SK-N-SH treated with all-trans-retinoic acid at 6 μM for 48 hours (cell line): Measurements from ENCODE around the gene STK38L.

ENCODE experiments used
- ATAC-seq: fragments of 200-7000 bp; cut with Tn5 transposase; 3 replicates; pipeline ENCODE4 v1.9.1; 2020; ENCODE audit warnings: mild to moderate bottlenecking, moderate library complexity
- ARNTL ChIP-seq: fragments of 450-650 bp; formaldehyde crosslinking; IDR thresholded peaks from 2 replicates; pipeline ENCODE4 v1.5.0; 2020; ENCODE audit warnings: low read depth, mild to moderate bottlenecking, moderate library complexity, borderline replicate concordance
- CSDC2 ChIP-seq: fragments of 250-450 bp; sonication (Bioruptor Pico); IDR thresholded peaks from 2 replicates; pipeline ENCODE4 v1.5.0; 2020; ENCODE audit warnings: mild to moderate bottlenecking, moderate library complexity
- ESRRG ChIP-seq: fragments of 250-450 bp; sonication (Bioruptor Pico); IDR thresholded peaks from 2 replicates; pipeline ENCODE4 v1.6.1; 2021; ENCODE audit warnings: mild to moderate bottlenecking
- ISL1 ChIP-seq: fragments of 250-450 bp; sonication (Bioruptor Pico); IDR thresholded peaks from 2 replicates; pipeline ENCODE4 v2.1.2; 2022; ENCODE audit warnings: mild to moderate bottlenecking, moderate library complexity
- OSR1 ChIP-seq: fragments of 250-450 bp; sonication (Bioruptor Pico); IDR thresholded peaks from 2 replicates; pipeline ENCODE4 v1.8.0; 2022; ENCODE audit warnings: moderate library complexity, mild to moderate bottlenecking, inconsistent platforms
- PPARA ChIP-seq: fragments of 250-450 bp; sonication (Bioruptor Pico); IDR thresholded peaks from 2 replicates; pipeline ENCODE4 v1.5.0; 2020; ENCODE audit warnings: mild to moderate bottlenecking, borderline replicate concordance
- RARB ChIP-seq: fragments of 250-450 bp; sonication (Bioruptor Pico); IDR thresholded peaks from 2 replicates; pipeline ENCODE4 v1.8.0; 2021; ENCODE audit warnings: mild to moderate bottlenecking, moderate library complexity
- SNAI2 ChIP-seq: fragments of 250-450 bp; sonication (Bioruptor Pico); IDR thresholded peaks from 2 replicates; pipeline ENCODE4 v1.5.0; 2020; ENCODE audit warnings: mild to moderate bottlenecking, moderate library complexity
- TCF4 ChIP-seq: fragments of 250-450 bp; sonication (Bioruptor Pico); IDR thresholded peaks from 2 replicates; pipeline ENCODE4 v1.8.0; 2021; ENCODE audit warnings: mild to moderate bottlenecking, moderate library complexity, borderline replicate concordance
- TOX ChIP-seq: fragments of 250-450 bp; sonication (Bioruptor Pico); IDR thresholded peaks from 2 replicates; pipeline ENCODE4 v1.8.0; 2021; ENCODE audit warnings: mild to moderate bottlenecking, moderate library complexity, borderline replicate concordance
- ZC3H10 ChIP-seq: fragments of 250-450 bp; sonication (Bioruptor Pico); IDR thresholded peaks from 2 replicates; pipeline ENCODE4 v1.5.1; 2021; ENCODE audit warnings: mild to moderate bottlenecking, moderate library complexity
- ZFP3 ChIP-seq: fragments of 250-450 bp; sonication (Bioruptor Pico); IDR thresholded peaks from 2 replicates; pipeline ENCODE4 v1.5.0; 2020; ENCODE audit warnings: mild to moderate bottlenecking, moderate library complexity
- ZNF565 ChIP-seq: fragments of 450-650 bp; formaldehyde crosslinking; conservative IDR thresholded peaks from 2 replicates; pipeline ENCODE4 v1.5.0; 2020; ENCODE audit warnings: low read depth, mild to moderate bottlenecking, moderate library complexity
- ZNF8 ChIP-seq: fragments of 450-650 bp; formaldehyde crosslinking; IDR thresholded peaks from 2 replicates; pipeline ENCODE4 v1.5.0; 2020; ENCODE audit warnings: mild to moderate bottlenecking, moderate library complexity
- TF ChIP-seq, protein P1 (sequence below): fragments of 250-450 bp; sonication (Bioruptor Pico); IDR thresholded peaks from 2 replicates; pipeline ENCODE4 v1.5.0; 2020; ENCODE audit warnings: mild to moderate bottlenecking, moderate library complexity
- TF ChIP-seq, protein P2 (sequence below): fragments of 250-450 bp; sonication (Bioruptor Pico); IDR thresholded peaks from 2 replicates; pipeline ENCODE4 v1.5.1; 2020; ENCODE audit warnings: low read depth, mild to moderate bottlenecking, moderate library complexity
- TF ChIP-seq, protein P3 (sequence below): fragments of 250-450 bp; sonication (Bioruptor Pico); IDR thresholded peaks from 2 replicates; pipeline ENCODE4 v1.8.0; 2020; ENCODE audit warnings: mild to moderate bottlenecking, moderate library complexity, borderline replicate concordance

STK38L gene

DNA sequence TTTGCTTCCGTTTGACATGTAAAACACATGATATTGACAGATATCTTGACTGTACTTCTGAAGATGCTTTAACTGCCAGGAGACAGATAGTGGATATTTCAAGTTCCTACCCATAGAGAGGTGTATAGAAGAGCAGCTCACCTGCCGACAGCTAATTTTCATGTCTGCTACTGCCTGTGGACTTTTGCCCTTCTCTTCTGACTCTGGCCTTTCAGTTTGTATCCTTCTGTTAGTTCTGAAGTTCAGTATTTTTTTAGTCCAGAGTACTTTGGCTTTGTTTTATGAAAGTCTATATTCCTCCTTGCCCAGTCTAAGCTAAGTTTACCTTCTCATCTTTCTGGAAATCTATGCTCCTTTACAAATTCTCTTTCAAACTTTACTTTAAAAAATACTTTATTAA is 30.8 kb upstream of the STK38L start:
- no peak for TF ChIP-seq CSDC2
- no peak for TF ChIP-seq OSR1 (CRISPR knock-in tag)
- no peak for TF ChIP-seq SNAI2
- no peak for ATAC-seq

DNA sequence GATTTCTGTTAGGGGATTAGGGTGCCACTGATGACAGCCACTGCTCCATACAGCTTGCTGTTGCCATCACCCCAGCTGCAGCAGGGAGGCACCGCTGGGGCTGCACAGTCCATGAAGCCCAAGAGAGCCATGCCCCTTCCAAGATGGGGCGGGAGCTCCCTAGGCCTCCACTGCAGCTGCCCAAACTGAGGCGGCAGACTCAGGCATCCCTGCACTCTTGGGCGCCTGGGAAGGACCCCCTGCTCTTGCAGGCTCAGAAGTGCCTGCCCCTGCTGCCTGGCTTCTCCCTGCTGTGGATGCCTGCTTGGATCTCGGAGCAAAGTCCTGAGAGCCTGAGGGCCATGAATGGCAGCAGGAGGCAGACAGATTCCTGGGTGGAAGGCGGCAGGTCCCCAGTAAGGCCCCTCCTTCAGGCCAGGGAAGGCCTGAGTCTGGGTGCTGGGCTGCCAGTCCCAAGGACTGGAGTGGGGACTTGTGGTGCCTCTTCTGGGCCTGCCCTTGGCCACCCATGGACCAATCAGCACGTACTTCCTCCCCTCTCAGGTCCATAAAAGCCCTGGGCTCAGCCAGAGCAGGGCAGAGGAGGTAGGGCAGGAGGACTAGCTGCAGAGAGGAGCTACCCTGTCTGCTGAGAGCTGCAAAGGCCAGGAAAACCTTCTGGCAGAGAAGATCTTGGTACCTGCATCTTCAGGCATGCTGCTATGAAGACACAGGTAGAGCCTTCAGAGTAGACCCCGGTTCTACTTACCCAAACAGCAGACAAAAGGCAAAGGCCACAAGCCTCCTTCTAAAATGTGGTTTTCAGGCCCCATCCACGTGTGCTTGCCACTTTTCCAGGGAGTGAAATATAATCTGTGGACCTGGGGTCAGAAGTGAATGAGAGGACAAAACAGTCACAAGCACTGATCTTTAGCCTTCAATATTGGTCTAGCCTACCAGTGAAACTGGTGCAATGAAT is 30.0 kb upstream of the STK38L start:
- no peak for ATAC-seq
- no peak for TF ChIP-seq ZFP3 (CRISPR knock-in tag)
- TF ChIP-seq RARB (CRISPR knock-in tag), result no peak
- TF ChIP-seq SNAI2, result no peak
- no peak for TF ChIP-seq TCF4 (CRISPR knock-in tag)
- no peak for TF ChIP-seq ISL1 (CRISPR knock-in tag)

DNA sequence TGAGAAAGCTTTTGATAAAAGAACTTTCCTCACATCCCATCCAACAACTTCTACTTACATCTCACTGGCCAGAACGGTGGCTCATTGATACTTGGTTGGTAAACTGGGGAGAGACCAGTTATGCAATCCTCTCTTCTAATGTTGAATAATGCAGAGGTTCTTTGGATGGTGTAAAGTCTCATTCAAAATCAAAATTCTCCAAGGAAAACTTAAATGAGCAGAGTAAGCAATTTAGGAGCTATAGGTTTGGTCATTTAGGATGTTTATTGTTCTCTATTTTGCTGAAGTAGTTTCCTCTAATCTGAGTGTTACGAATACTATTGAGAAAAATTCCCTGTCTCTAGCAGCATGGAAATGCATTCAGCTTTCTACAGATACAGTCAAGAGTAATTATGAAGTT is 26.5 kb upstream of the STK38L start:
- no peak for ATAC-seq
- TF ChIP-seq, protein P1, sequence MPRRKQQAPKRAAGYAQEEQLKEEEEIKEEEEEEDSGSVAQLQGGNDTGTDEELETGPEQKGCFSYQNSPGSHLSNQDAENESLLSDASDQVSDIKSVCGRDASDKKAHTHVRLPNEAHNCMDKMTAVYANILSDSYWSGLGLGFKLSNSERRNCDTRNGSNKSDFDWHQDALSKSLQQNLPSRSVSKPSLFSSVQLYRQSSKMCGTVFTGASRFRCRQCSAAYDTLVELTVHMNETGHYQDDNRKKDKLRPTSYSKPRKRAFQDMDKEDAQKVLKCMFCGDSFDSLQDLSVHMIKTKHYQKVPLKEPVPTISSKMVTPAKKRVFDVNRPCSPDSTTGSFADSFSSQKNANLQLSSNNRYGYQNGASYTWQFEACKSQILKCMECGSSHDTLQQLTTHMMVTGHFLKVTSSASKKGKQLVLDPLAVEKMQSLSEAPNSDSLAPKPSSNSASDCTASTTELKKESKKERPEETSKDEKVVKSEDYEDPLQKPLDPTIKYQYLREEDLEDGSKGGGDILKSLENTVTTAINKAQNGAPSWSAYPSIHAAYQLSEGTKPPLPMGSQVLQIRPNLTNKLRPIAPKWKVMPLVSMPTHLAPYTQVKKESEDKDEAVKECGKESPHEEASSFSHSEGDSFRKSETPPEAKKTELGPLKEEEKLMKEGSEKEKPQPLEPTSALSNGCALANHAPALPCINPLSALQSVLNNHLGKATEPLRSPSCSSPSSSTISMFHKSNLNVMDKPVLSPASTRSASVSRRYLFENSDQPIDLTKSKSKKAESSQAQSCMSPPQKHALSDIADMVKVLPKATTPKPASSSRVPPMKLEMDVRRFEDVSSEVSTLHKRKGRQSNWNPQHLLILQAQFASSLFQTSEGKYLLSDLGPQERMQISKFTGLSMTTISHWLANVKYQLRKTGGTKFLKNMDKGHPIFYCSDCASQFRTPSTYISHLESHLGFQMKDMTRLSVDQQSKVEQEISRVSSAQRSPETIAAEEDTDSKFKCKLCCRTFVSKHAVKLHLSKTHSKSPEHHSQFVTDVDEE (CRISPR knock-in tag), result no peak
- no peak for TF ChIP-seq TOX (CRISPR knock-in tag)
- TF ChIP-seq ZC3H10 (CRISPR knock-in tag), result no peak
- TF ChIP-seq ZNF565 (CRISPR knock-in tag), result no peak
- no peak for TF ChIP-seq ESRRG (CRISPR knock-in tag)
- no peak for TF ChIP-seq ISL1 (CRISPR knock-in tag)

DNA sequence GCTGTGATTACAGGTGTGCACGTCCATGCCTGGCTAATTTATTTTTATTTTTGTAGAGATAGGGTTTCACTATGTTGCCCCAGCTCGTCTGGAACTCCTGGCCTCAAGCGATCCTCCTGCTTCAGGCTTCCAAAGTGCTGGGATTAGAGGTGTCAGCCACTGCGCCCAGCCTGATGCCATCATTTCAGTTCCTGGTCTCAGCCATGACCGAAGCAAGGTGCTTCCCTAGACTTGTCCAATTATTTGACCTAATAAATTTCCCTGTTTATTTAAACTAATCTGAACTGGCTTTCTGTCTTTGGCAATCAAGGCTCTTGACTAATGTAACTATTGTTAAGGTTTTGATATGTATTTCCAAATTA is 24.4 kb upstream of the STK38L start:
- no peak for TF ChIP-seq ZFP3 (CRISPR knock-in tag)
- no peak for TF ChIP-seq PPARA (CRISPR knock-in tag)
- no peak for TF ChIP-seq ZNF8 (CRISPR knock-in tag)
- TF ChIP-seq ISL1 (CRISPR knock-in tag), result no peak
- no peak for TF ChIP-seq SNAI2
- TF ChIP-seq TOX (CRISPR knock-in tag), result no peak
- TF ChIP-seq TCF4 (CRISPR knock-in tag), result no peak
- TF ChIP-seq, protein P2, sequence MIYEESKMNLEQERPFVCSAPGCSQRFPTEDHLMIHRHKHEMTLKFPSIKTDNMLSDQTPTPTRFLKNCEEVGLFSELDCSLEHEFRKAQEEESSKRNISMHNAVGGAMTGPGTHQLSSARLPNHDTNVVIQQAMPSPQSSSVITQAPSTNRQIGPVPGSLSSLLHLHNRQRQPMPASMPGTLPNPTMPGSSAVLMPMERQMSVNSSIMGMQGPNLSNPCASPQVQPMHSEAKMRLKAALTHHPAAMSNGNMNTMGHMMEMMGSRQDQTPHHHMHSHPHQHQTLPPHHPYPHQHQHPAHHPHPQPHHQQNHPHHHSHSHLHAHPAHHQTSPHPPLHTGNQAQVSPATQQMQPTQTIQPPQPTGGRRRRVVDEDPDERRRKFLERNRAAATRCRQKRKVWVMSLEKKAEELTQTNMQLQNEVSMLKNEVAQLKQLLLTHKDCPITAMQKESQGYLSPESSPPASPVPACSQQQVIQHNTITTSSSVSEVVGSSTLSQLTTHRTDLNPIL, result no peak
- TF ChIP-seq ARNTL (CRISPR knock-in tag), result no peak
- TF ChIP-seq, protein P3, sequence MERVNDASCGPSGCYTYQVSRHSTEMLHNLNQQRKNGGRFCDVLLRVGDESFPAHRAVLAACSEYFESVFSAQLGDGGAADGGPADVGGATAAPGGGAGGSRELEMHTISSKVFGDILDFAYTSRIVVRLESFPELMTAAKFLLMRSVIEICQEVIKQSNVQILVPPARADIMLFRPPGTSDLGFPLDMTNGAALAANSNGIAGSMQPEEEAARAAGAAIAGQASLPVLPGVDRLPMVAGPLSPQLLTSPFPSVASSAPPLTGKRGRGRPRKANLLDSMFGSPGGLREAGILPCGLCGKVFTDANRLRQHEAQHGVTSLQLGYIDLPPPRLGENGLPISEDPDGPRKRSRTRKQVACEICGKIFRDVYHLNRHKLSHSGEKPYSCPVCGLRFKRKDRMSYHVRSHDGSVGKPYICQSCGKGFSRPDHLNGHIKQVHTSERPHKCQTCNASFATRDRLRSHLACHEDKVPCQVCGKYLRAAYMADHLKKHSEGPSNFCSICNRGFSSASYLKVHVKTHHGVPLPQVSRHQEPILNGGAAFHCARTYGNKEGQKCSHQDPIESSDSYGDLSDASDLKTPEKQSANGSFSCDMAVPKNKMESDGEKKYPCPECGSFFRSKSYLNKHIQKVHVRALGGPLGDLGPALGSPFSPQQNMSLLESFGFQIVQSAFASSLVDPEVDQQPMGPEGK, result no peak
- no peak for TF ChIP-seq ESRRG (CRISPR knock-in tag)
- TF ChIP-seq ZC3H10 (CRISPR knock-in tag), result no peak
- TF ChIP-seq, protein P1 (CRISPR knock-in tag), result no peak
- TF ChIP-seq ZNF565 (CRISPR knock-in tag), result no peak
- ATAC-seq, result peak; percentile 68
